ENCODE data around the gene C10orf71. TPM values are rescaled to one million over a fixed set of nuclear protein-coding genes. Genes with fewer than 3 reads are reported as not detected.

The C10orf71 gene
- total RNA-seq, 1 experiment from 2014 or later: not detected

- Histone ChIP-seq H4K20me1 (ENCODE audit: insufficient read depth) (no peaks in the 10 kb centered on the region), H3K27ac (ENCODE audit: low read depth, low read length) (no peak overlapping the region), H3K9me2 (ENCODE audit: insufficient read depth) (no peaks in the 10 kb centered on the region), H3K9me3 (ENCODE audit: control insufficient read depth in 1 of 2, insufficient read depth in 1 of 2, low read depth in 1 of 2, low read length in 2 of 2) (no peaks in the 10 kb centered on the region), H3K79me2 (ENCODE audit: insufficient read depth, low read length) (no peaks in the 10 kb centered on the region), H3K27me3 (ENCODE audit: insufficient read depth, low read length) (peaks cover 25% of the 10 kb centered on the region; the same call in 1 of the 2 replicates), H3K36me3 (ENCODE audit: control insufficient read depth in 1 of 2, insufficient read depth in 2 of 2, low read length in 2 of 2) (no peaks in the 10 kb centered on the region), H3K4me2 (ENCODE audit: low read length) (no peak overlapping the region), H3K4me3 (replicated peaks in 1 of 2; ENCODE audit: low read depth in 1 of 2, low read length in 2 of 2) (no peak overlapping the region), H3K4me1 (ENCODE audit: control insufficient read depth in 1 of 2, insufficient read depth in 2 of 2, low read length in 2 of 2) (no peaks in the 10 kb centered on the region), H2AFZ (ENCODE audit: low read depth, low read length, poor library complexity, severe bottlenecking) (no peak overlapping the region), H3K9ac (ENCODE audit: low read length) (no peak overlapping the region)
- RAD21 ChIA-PET (ENCODE audit: low non-redundant PET in 1 of 2, low total read pairs in 2 of 2, uncharacterized antibody in 2 of 2, unreplicated experiment in 2 of 2): no interaction called here
- no TSS peak for BruUV-seq (replicated peaks)
- POLR2A ChIA-PET: no interaction called here
- TF ChIP-seq ZNF274 (IDR thresholded peaks at IDR 0.05; ENCODE audit: low read depth, low read length): no peak
- ATAC-seq (no peak), DNase-seq (ENCODE audit: low read depth, low spot score) (no peak)
- intact Hi-C loops (cut with micrococcal nuclease): no loop called here
- CTCF ChIA-PET: no interaction called here
Measured at GRCh38 chr10:49318028-49318427, 19.1 kb downstream of the C10orf71 start.

GRCh38 chr10:49318755-49319154 is 19.8 kb downstream of the C10orf71 start:
- H3K27ac ChIP-seq (ENCODE audit: low read depth, low read length): no peak overlapping the region
- TF ChIP-seq RAD21 (IDR thresholded peaks at IDR 0.05; ENCODE audit: low read depth) (no peak), SIN3A (IDR thresholded peaks at IDR 0.05; ENCODE audit: low read depth) (no peak), YY1 (IDR thresholded peaks at IDR 0.05; ENCODE audit: extremely low read depth, insufficient replicate concordance, low read depth, low read length) (no peak), TCF7L2 (IDR thresholded peaks at IDR 0.05; ENCODE audit: borderline replicate concordance, extremely low read depth, insufficient read depth, insufficient read length) (no peak)
- no peak overlapping the region for H3K4me3 ChIP-seq (replicated peaks in 1 of 2; ENCODE audit: low read depth in 1 of 2, low read length in 2 of 2)
- H3K4me2 ChIP-seq (ENCODE audit: low read length): no peak overlapping the region
- POLR2A ChIA-PET: no interaction called here
- CTCF ChIA-PET: no interaction called here
- no TSS peak for BruUV-seq (replicated peaks)
- no peaks in the 10 kb centered on the region for H3K4me1 ChIP-seq (ENCODE audit: control insufficient read depth in 1 of 2, insufficient read depth in 2 of 2, low read length in 2 of 2)
- H3K9me3 ChIP-seq (ENCODE audit: control insufficient read depth in 1 of 2, insufficient read depth in 1 of 2, low read depth in 1 of 2, low read length in 2 of 2): no peaks in the 10 kb centered on the region
- no peak overlapping the region for H2AFZ ChIP-seq (ENCODE audit: low read depth, low read length, poor library complexity, severe bottlenecking)
- intact Hi-C loops (cut with micrococcal nuclease): no loop called here
- peaks cover 22% of the 10 kb centered on the region; the same call in 1 of the 2 replicates for H3K27me3 ChIP-seq (ENCODE audit: insufficient read depth, low read length)
- H3K79me2 ChIP-seq (ENCODE audit: insufficient read depth, low read length): no peaks in the 10 kb centered on the region
- no peaks in the 10 kb centered on the region for H3K9me2 ChIP-seq (ENCODE audit: insufficient read depth)
- DNase-seq (ENCODE audit: low read depth, low spot score): no peak
- no peak overlapping the region for H3K9ac ChIP-seq (ENCODE audit: low read length)
- H3K36me3 ChIP-seq (ENCODE audit: control insufficient read depth in 1 of 2, insufficient read depth in 2 of 2, low read length in 2 of 2): no peaks in the 10 kb centered on the region
- RAD21 ChIA-PET (ENCODE audit: low non-redundant PET in 1 of 2, low total read pairs in 2 of 2, uncharacterized antibody in 2 of 2, unreplicated experiment in 2 of 2): no interaction called here
- H4K20me1 ChIP-seq (ENCODE audit: insufficient read depth): no peaks in the 10 kb centered on the region
- ATAC-seq: no peak

All from HCT116 (cell line).